GM19043 (cell line): ENCODE data around the gene PSMC2.

Experiments used
- ATAC-seq: cut with Tn5 transposase; IDR thresholded peaks from one replicate; pipeline ENCODE4 v1.9.1; 2021; ENCODE audit warnings: low read depth; ENCODE audit not compliant: unreplicated experiment

The PSMC2 gene

GRCh38 chr7:103347507-103348267 is at the start of gene PSMC2:
PSMC2 (plus strand) TSS chr7:103347643; CDS start chr7:103347712, 69 bp downstream.
- ATAC-seq: peak; percentile 70

- ATAC-seq: no peak
Measured at GRCh38 chr7:103297837-103298179, 49.6 kb upstream of the PSMC2 start.

- no peak for ATAC-seq
Measured at GRCh38 chr7:103299660-103300059, 47.8 kb upstream of the PSMC2 start.

- ATAC-seq: no peak
Measured at GRCh38 chr7:103301441-103301840, 46.0 kb upstream of the PSMC2 start.

- ATAC-seq: no peak
Measured at GRCh38 chr7:103307503-103308231, 39.8 kb upstream of the PSMC2 start.

GRCh38 chr7:103314852-103315251 is 32.6 kb upstream of the PSMC2 start:
- no peak for ATAC-seq

- ATAC-seq: no peak
Measured at GRCh38 chr7:103316380-103316941, 31.0 kb upstream of the PSMC2 start.

- no peak for ATAC-seq
Measured at GRCh38 chr7:103317009-103317408, 30.4 kb upstream of the PSMC2 start.

GRCh38 chr7:103325744-103326143 is 21.7 kb upstream of the PSMC2 start:
- no peak for ATAC-seq

GRCh38 chr7:103336761-103337160 is 10.7 kb upstream of the PSMC2 start:
- ATAC-seq: no peak

GRCh38 chr7:103338864-103339263 is 8.6 kb upstream of the PSMC2 start:
- ATAC-seq: no peak

GRCh38 chr7:103341466-103341865 is 6.0 kb upstream of the PSMC2 start:
- no peak for ATAC-seq

GRCh38 chr7:103343332-103343731 is 4.1 kb upstream of the PSMC2 start:
- ATAC-seq: no peak

GRCh38 chr7:103343758-103344452 is 3.5 kb upstream of the PSMC2 start:
- ATAC-seq: peak; percentile 7

GRCh38 chr7:103344453-103345149 is 2.8 kb upstream of the PSMC2 start, which contains the start of gene DNAJC2:
DNAJC2 (minus strand) TSS chr7:103344767; CDS start chr7:103344622, 145 bp downstream.
- peak; percentile 71 for ATAC-seq

- no peak for ATAC-seq
Measured at GRCh38 chr7:103346396-103346795, 1.0 kb upstream of the PSMC2 start.

GRCh38 chr7:103348452-103348851 is 1.0 kb downstream of the PSMC2 start:
- no peak for ATAC-seq

GRCh38 chr7:103348959-103349358 is 1.5 kb downstream of the PSMC2 start:
- no peak for ATAC-seq

- ATAC-seq: no peak
Measured at GRCh38 chr7:103349805-103350204, 2.4 kb downstream of the PSMC2 start.

- no peak for ATAC-seq
Measured at GRCh38 chr7:103369432-103369831, 22.0 kb downstream of the PSMC2 start.
